K562 (cell line): ENCODE results near the gene ACTL10. TPM values are rescaled to one million over a fixed set of nuclear protein-coding genes. Genes with fewer than 3 reads are reported as not detected.

Experiments used
- ATAC-seq: fragments of 200-7000 bp; cut with Tn5 transposase; 3 replicates; pipeline ENCODE4 v1.9.1; 2020; ENCODE audit warnings: moderate library complexity
- BruUV-seq: library from RNA; stranded (reverse); fragments of 400-500 nt; replicated peaks from 2 replicates; lab custom pipeline; 2021; lab: Mats Ljungman, UMichigan
- CTCF ChIA-PET: fragments of 300-600 bp; formaldehyde crosslinking; extraction: SDS; loops from one replicate; lab custom pipeline; 2021; ENCODE audit warnings: low intra/inter-chr PET ratio; lab: Yijun Ruan, JAX
- POLR2A ChIA-PET: fragments of 300-600, 350-650 bp; sonication (Branson Sonifier 250); formaldehyde crosslinking; extraction: SDS; loops from one replicate; lab custom pipeline; 2021; ENCODE audit warnings: antibody characterized with exemption, inconsistent platforms; lab: Yijun Ruan, JAX
- DNase-seq, 4 experiments: peaks; one replicate each; pipeline versions ENCODE4 v3.0.0 to v3.0.0-alpha.2; 2011 to 2018; ENCODE audit warnings: low spot score in 3 of 4, mixed read lengths in 3 of 4; ENCODE audit errors: extremely low read depth in 1 of 4
- FAIRE-seq: peaks from 2 replicates; lab custom pipeline; 2011; peaks lifted over from hg19 to GRCh38; lab: Jason Lieb, UNC
- H2AFZ ChIP-seq: 2 replicates; pipeline ENCODE4 v1.6.0; 2011; ENCODE audit warnings: low read depth, low read length, control low read depth, inconsistent platforms
- H3K27ac ChIP-seq: fragments of 200-600 bp; 3 replicates; pipeline ENCODE4 v1.8.0; 2011; ENCODE audit warnings: low read depth, mild to moderate bottlenecking, control low read depth, inconsistent platforms, low read length, moderate library complexity, mixed read lengths; ENCODE audit errors: extremely low read depth
- H3K27me3 ChIP-seq, 2 experiments: fragments of 300-600 bp in 1 of 2; 2 replicates in 1 of 2; 3 replicates in 1 of 2; pipeline versions ENCODE4 v1.6.0 to v1.8.0; 2011; ENCODE audit warnings: inconsistent platforms in 2 of 2, low read length in 2 of 2, mild to moderate bottlenecking in 1 of 2, mixed read lengths in 1 of 2, moderate library complexity in 1 of 2; ENCODE audit not compliant: control insufficient read depth in 2 of 2, insufficient read depth in 2 of 2
- H3K36me3 ChIP-seq: fragments of 300-600 bp; 3 replicates; pipeline ENCODE4 v1.8.0; 2011; ENCODE audit warnings: mild to moderate bottlenecking, low read length, inconsistent platforms; ENCODE audit not compliant: control insufficient read depth, insufficient read depth
- H3K4me1 ChIP-seq, 2 experiments: fragments of 200-600 bp in 1 of 2; replicated peaks in 1 of 2; 2 replicates in 1 of 2; 3 replicates in 1 of 2; pipeline versions ENCODE4 v1.5.1 to v1.8.0; 2011; ENCODE audit warnings: inconsistent platforms in 2 of 2, low read length in 2 of 2, mild to moderate bottlenecking in 1 of 2, mixed read lengths in 1 of 2, moderate library complexity in 1 of 2; ENCODE audit not compliant: control insufficient read depth in 2 of 2, insufficient read depth in 2 of 2
- H3K4me2 ChIP-seq: 2 replicates; pipeline ENCODE4 v1.6.1; 2011; ENCODE audit warnings: low read length, control low read depth, inconsistent platforms, mixed read lengths; ENCODE audit not compliant: insufficient read depth
- H3K4me3 ChIP-seq: fragments of 200-600 bp; sonication (generic), shearing (Covaris generic); 2 replicates; pipeline ENCODE4 v1.5.1; 2016; ENCODE audit warnings: control low read depth, inconsistent platforms
- H3K79me2 ChIP-seq: fragments of 200-600 bp; 3 replicates; pipeline ENCODE4 v1.8.0; 2011; ENCODE audit warnings: low read length, inconsistent platforms; ENCODE audit not compliant: control insufficient read depth, insufficient read depth
- H3K9ac ChIP-seq, 2 experiments: 2 replicates each; pipeline versions ENCODE4 v1.6.0 to v1.6.1; 2011; ENCODE audit warnings: low read depth in 2 of 2, low read length in 2 of 2, control low read depth in 1 of 2, inconsistent platforms in 1 of 2, mild to moderate bottlenecking in 1 of 2, mixed read lengths in 1 of 2; ENCODE audit not compliant: insufficient read depth in 1 of 2
- H3K9me1 ChIP-seq: one replicate; pipeline ENCODE4 v1.6.0; 2011; ENCODE audit warnings: inconsistent platforms, mild to moderate bottlenecking, low read length, moderate library complexity; ENCODE audit not compliant: control insufficient read depth, insufficient read depth
- H3K9me3 ChIP-seq: replicated peaks from 2 replicates; pipeline ENCODE4 v1.5.1; 2011; ENCODE audit warnings: low read depth, low read length, inconsistent platforms; ENCODE audit not compliant: control insufficient read depth, insufficient read depth
- H4K20me1 ChIP-seq: replicated peaks from 2 replicates; pipeline ENCODE4 v1.6.1; 2011; ENCODE audit warnings: low read length, inconsistent platforms, mixed read lengths; ENCODE audit not compliant: control insufficient read depth, insufficient read depth
- JUND ChIP-seq, 2 experiments: IDR thresholded peaks; 2 replicates in 1 of 2; 3 replicates in 1 of 2; pipeline ENCODE4 v1.6.1; 2011; ENCODE audit warnings: borderline replicate concordance in 2 of 2, low read depth in 2 of 2, low read length in 2 of 2, improper control_type of control experiment in 1 of 2, missing biosample characterization in 1 of 2, missing genetic modification characterization in 1 of 2, missing genetic modification reagents in 1 of 2
- KDM4B ChIP-seq, 2 experiments: fragments of 450-650 bp in 1 of 2; sonication (generic) in 1 of 2; IDR thresholded peaks; 2 replicates each; pipeline ENCODE4 v1.6.1; 2016 to 2017; ENCODE audit warnings: borderline replicate concordance in 2 of 2, antibody characterized with exemption in 1 of 2, low read depth in 1 of 2, mild to moderate bottlenecking in 1 of 2
- SETDB1 ChIP-seq: IDR thresholded peaks from one replicate; pipeline ENCODE4 v1.6.1; 2012; ENCODE audit warnings: low read length, control low read depth, inconsistent platforms
- SMARCA4 ChIP-seq: fragments of 450-650 bp; IDR thresholded peaks from 2 replicates; pipeline ENCODE4 v1.6.1; 2016
- ZNF318 ChIP-seq, 2 experiments: fragments of 450-650 bp; IDR thresholded peaks; 2 replicates each; pipeline ENCODE4 v1.6.1; 2016; ENCODE audit warnings: mild to moderate bottlenecking in 2 of 2, borderline replicate concordance in 1 of 2, low read depth in 1 of 2, moderate library complexity in 1 of 2
- WGBS: fragments of 100-300 bp; shearing (Covaris generic); methylation state at CpG from one replicate; pipeline ENCODE4 v1.1.6; 2016; ENCODE audit warnings: low coverage, mixed read lengths; ENCODE audit not compliant: insufficient coverage; ENCODE audit errors: missing lambda C conversion rate; 5-methylcytosine and 5-hydroxymethylcytosine counted together
- in situ Hi-C: fragments of 300-500 bp; cut with MboI; formaldehyde crosslinking; loops from 4 replicates; pipeline ENCODE4 v1.15.0; 2018; ENCODE audit warnings: inconsistent platforms, mixed read lengths
- intact Hi-C: fragments of 100-400 bp; cut with micrococcal nuclease; formaldehyde crosslinking; loops from 2 replicates; pipeline ENCODE4 v1.14.2; 2022
- polyA plus RNA-seq, 8 experiments: library from polyadenylated mRNA; depleted of rRNA in 4 of 8; stranded (reverse) in 5 of 8; unstranded in 3 of 8; fragments of >200 nt; fragmentation: Nextera tagmentation in 2 of 8; fragmentation: Illumina TruSeq in 1 of 8; extraction: Ambion mirVana in 2 of 8; extraction: Trizol in 1 of 8; gene quantifications; 2 replicates each; pipeline versions ENCODE4 v1.2.1 to v1.2.3, GENCODE V29; 2011 to 2014; ENCODE audit warnings: inconsistent platforms in 1 of 8, missing spikeins in 1 of 8
- total RNA-seq, 7 experiments: library from RNA; depleted of rRNA in 6 of 7; stranded (reverse); fragments of >200 nt in 6 of 7; fragmentation: Illumina TruSeq in 2 of 7; extraction: Trizol in 2 of 7; gene quantifications; 2 replicates each; pipeline versions ENCODE4 v1.2.1 to v1.2.3, GENCODE V29; 2011 to 2021; ENCODE audit warnings: low replicate concordance in 1 of 7

Gene ACTL10
- total and polyA plus RNA-seq, 9 of the 15 experiments (the other 6 are each of a cell fraction or from before 2014, with no cell fraction given) = 0.07 to 0.14 TPM; not detected in 7

- peaks cover 4 to 6% of the 10 kb centered on the region in 2 experiments; a peak in 4 of 5 replicates for H3K4me1 ChIP-seq
- POLR2A ChIA-PET = interaction anchor here (0.8 to 1.3 kb wide), 3 partner anchors 9 to 31 kb away, joined by 3 to 4 read pairs (median 3); partner anchors contain the start of gene PXMP4
Measured at GRCh38 chr20:33704197-33704924, 37.6 kb downstream of the ACTL10 start.

GRCh38 chr20:33707668-33708067, 40.9 kb downstream of the ACTL10 start:
- in situ Hi-C loops = no loop called here
- CTCF ChIA-PET = interaction anchor here (0.7 kb wide), 1 partner anchor 42 kb away, joined by 4 read pairs; no protein-coding TSS in a partner anchor
- H3K4me2 ChIP-seq = no peak overlapping the region
- no peaks in the 10 kb centered on the region for H3K9me3 ChIP-seq
- no peaks in the 10 kb centered on the region for H3K79me2 ChIP-seq
- H3K27me3 ChIP-seq = no peaks in the 10 kb centered on the region; a peak in 1 of 5 replicates
- no peak overlapping the region for H3K4me3 ChIP-seq
- FAIRE-seq (no peak), ATAC-seq (no peak), DNase-seq (no peak)
- H3K4me1 ChIP-seq = peaks cover 19 to 25% of the 10 kb centered on the region in 2 experiments
- POLR2A ChIA-PET = interaction anchor here (0.9 kb wide), 1 partner anchor 13 kb away, joined by 3 read pairs; the partner anchor contains the start of gene PXMP4
- H2AFZ ChIP-seq = no peak overlapping the region
- WGBS = 96% methylated on average over 11 of the region's 11 CpGs
- peaks cover 4% of the 10 kb centered on the region for H3K9me1 ChIP-seq
- no peak overlapping the region for H3K27ac ChIP-seq
- 0 out of 4 replicates have a peak overlapping the region, but pooled peaks of 1 of the 2 experiments have one; percentile 24 for H3K9ac ChIP-seq
- peaks cover 22% of the 10 kb centered on the region; the same call in 2 of the 3 replicates for H3K36me3 ChIP-seq
- intact Hi-C loops = no loop called here
- no peaks in the 10 kb centered on the region for H4K20me1 ChIP-seq
- BruUV-seq = no TSS peak
- TF ChIP-seq JUND (IDR thresholded peaks at IDR 0.05; ENCODE audit: borderline replicate concordance, low read depth, low read length) (no peak), JUND (tag; IDR thresholded peaks at IDR 0.05; ENCODE audit: borderline replicate concordance, low read depth, low read length) (no peak), KDM4B (IDR thresholded peaks at IDR 0.05; ENCODE audit: borderline replicate concordance in 2 of 2, low read depth in 1 of 2) (no peak), ZNF318 (IDR thresholded peaks at IDR 0.05; ENCODE audit: borderline replicate concordance in 1 of 2, low read depth in 1 of 2) (no peak)

More at GRCh38 chr20:33704197-33704924, 37.6 kb downstream of the ACTL10 start:
- H3K27me3 ChIP-seq = no peaks in the 10 kb centered on the region; a peak in 1 of 5 replicates
- TF ChIP-seq SETDB1 (no peak), SMARCA4 (no peak)
- no peaks in the 10 kb centered on the region for H4K20me1 ChIP-seq
- peaks cover 13% of the 10 kb centered on the region; the same call in 2 of the 3 replicates for H3K36me3 ChIP-seq
- in situ Hi-C loops = no loop called here
- peaks cover 4% of the 10 kb centered on the region for H3K9me1 ChIP-seq
- H3K79me2 ChIP-seq = no peaks in the 10 kb centered on the region
- ATAC-seq = no peak
- no peaks in the 10 kb centered on the region for H3K9me3 ChIP-seq
- CTCF ChIA-PET = no interaction called here
- no peak overlapping the region for H3K4me2 ChIP-seq
- no TSS peak for BruUV-seq
- H3K27ac ChIP-seq = no peak overlapping the region
- H3K4me3 ChIP-seq = no peak overlapping the region
- FAIRE-seq = no peak
- DNase-seq = no peak
- WGBS = 81% methylated on average over 11 of the region's 11 CpGs
- no peak overlapping the region for H3K9ac ChIP-seq
- intact Hi-C loops = no loop called here
- H2AFZ ChIP-seq = no peak overlapping the region
